B cell (primary cell): ENCODE results near the gene OSM.

Source experiments
- CTCF ChIP-seq: fragments of 200-600 bp; IDR thresholded peaks from one replicate; pipeline ENCODE4 v1.8.0; 2022; ENCODE audit warnings: antibody characterized with exemption, mild to moderate bottlenecking
- EZH2 ChIP-seq: IDR thresholded peaks from 2 replicates; pipeline ENCODE4 v1.6.1; 2012; ENCODE audit warnings: borderline replicate concordance, low read depth, mild to moderate bottlenecking, moderate library complexity, low read length; ENCODE audit not compliant: insufficient read depth, poor library complexity, severe bottlenecking

DNA sequence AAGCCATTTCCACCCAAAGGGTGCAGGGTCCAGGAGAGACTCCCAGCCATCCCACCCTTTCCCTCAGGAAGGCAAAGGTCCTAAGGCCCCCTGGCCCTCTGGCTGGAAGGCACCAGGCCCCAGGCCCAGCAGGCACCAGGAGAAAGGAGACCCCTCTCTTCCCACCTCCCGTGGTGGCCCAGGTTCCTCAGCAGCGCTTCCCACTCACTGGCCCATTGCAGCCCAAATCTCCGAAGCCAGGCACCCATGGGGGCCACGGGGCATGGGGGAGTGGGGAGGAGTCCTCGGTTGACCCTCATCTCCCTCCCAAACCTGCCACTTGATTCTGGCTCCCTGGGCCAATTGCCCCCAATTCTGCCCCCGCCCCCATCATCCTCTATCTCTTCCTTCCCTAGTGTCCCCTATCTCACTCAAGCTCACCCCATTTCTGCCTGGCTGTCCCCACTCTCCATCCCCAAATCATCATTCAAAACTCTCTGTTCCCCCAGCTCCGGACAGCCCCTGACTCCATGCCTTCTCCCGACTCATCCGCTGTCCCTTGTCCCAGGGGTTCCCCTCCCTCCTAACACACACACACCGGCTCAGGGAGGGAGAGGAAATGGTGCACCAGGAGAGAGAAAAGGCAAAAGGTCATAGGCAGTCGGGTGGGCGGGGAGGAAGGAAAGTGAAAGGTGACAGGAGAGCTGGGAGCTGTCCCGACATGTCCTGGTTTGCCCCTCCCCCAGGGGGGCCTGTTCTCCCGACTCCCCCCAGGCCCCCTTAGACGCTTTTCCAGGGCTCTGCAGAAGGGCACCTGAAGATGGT, 21.3 kb downstream of the OSM start:
- no peak for TF ChIP-seq CTCF
- TF ChIP-seq EZH2, result no peak
